WERI-Rb-1 (cell line): Measurements from ENCODE around the gene CA5A.

Experiments used
- DNase-seq: peaks from one replicate; pipeline ENCODE4 v3.0.0-alpha.2; 2020
- H3K27ac ChIP-seq: fragments of 250-450 bp; sonication (Bioruptor Pico); 2 replicates; pipeline ENCODE4 v1.5.1; 2020; ENCODE audit warnings: mild to moderate bottlenecking, moderate library complexity
- H3K27me3 ChIP-seq: fragments of 250-450 bp; sonication (Bioruptor Pico); 2 replicates; pipeline ENCODE4 v1.5.1; 2021; ENCODE audit warnings: mild to moderate bottlenecking, low read depth, moderate library complexity; ENCODE audit not compliant: insufficient read depth, severe bottlenecking
- H3K36me3 ChIP-seq: fragments of 250-450 bp; sonication (Bioruptor Pico); 2 replicates; pipeline ENCODE4 v1.5.1; 2020; ENCODE audit warnings: mild to moderate bottlenecking, moderate library complexity
- H3K4me3 ChIP-seq: 2 replicates; pipeline ENCODE4 v1.5.1; 2011; ENCODE audit warnings: low read depth, mild to moderate bottlenecking, control low read depth, low read length
- H3K9me3 ChIP-seq: fragments of 250-450 bp; sonication (Bioruptor Pico); 2 replicates; pipeline ENCODE4 v1.5.1; 2021; ENCODE audit warnings: mild to moderate bottlenecking, moderate library complexity; ENCODE audit not compliant: severe bottlenecking
- TF ChIP-seq, protein P1 (sequence below): IDR thresholded peaks from 2 replicates; pipeline ENCODE4 v1.5.1; 2011; ENCODE audit warnings: low read depth, mild to moderate bottlenecking, control low read depth, inconsistent platforms, low read length

Gene CA5A

DNA sequence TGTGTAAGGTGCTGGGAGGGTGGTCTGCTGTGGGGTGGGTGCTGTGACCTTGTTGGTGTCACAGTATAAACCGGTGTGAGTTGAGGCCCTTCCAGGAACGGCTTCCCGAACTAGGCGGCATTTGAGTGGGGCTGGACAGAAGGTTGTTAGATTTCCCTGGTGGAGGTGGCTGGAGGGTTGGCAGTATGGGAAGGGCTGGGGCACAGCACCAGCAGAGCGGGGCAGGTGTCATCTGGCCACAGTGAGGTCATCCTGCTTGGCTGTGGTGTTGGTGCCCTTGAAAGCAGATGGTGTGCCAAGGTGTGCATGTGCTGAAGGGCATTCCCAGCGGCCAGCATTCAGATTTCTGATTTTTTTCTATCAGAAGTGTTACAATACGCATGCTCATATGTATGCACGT lies 43.0 kb upstream of the CA5A start:
- no peaks in the 10 kb centered on the region for H3K9me3 ChIP-seq
- H3K27me3 ChIP-seq, result no peaks in the 10 kb centered on the region
- TF ChIP-seq, protein P1, sequence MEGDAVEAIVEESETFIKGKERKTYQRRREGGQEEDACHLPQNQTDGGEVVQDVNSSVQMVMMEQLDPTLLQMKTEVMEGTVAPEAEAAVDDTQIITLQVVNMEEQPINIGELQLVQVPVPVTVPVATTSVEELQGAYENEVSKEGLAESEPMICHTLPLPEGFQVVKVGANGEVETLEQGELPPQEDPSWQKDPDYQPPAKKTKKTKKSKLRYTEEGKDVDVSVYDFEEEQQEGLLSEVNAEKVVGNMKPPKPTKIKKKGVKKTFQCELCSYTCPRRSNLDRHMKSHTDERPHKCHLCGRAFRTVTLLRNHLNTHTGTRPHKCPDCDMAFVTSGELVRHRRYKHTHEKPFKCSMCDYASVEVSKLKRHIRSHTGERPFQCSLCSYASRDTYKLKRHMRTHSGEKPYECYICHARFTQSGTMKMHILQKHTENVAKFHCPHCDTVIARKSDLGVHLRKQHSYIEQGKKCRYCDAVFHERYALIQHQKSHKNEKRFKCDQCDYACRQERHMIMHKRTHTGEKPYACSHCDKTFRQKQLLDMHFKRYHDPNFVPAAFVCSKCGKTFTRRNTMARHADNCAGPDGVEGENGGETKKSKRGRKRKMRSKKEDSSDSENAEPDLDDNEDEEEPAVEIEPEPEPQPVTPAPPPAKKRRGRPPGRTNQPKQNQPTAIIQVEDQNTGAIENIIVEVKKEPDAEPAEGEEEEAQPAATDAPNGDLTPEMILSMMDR, result no peak
- no peak for DNase-seq
- no peaks in the 10 kb centered on the region for H3K36me3 ChIP-seq
- no peak overlapping the region for H3K27ac ChIP-seq
- no peak overlapping the region for H3K4me3 ChIP-seq

GRCh38 chr16:87978127-87978526 lies 41.8 kb upstream of the CA5A start:
- DNase-seq, result no peak
- Histone ChIP-seq H3K4me3 (no peak overlapping the region), H3K27me3 (no peaks in the 10 kb centered on the region), H3K36me3 (no peaks in the 10 kb centered on the region), H3K9me3 (no peaks in the 10 kb centered on the region), H3K27ac (no peak overlapping the region)
- TF ChIP-seq, protein P1, result no peak

GRCh38 chr16:87976665-87977064 lies 40.3 kb upstream of the CA5A start:
- Histone ChIP-seq H3K27me3 (no peaks in the 10 kb centered on the region), H3K9me3 (no peaks in the 10 kb centered on the region), H3K27ac (no peak overlapping the region), H3K4me3 (no peak overlapping the region), H3K36me3 (no peaks in the 10 kb centered on the region)
- no peak for DNase-seq
- TF ChIP-seq, protein P1, result no peak

GRCh38 chr16:87974178-87974577 lies 37.8 kb upstream of the CA5A start:
- Histone ChIP-seq H3K27me3 (no peaks in the 10 kb centered on the region), H3K9me3 (no peaks in the 10 kb centered on the region), H3K27ac (no peak overlapping the region), H3K36me3 (no peaks in the 10 kb centered on the region), H3K4me3 (no peak overlapping the region)
- TF ChIP-seq, protein P1, result no peak
- no peak for DNase-seq

DNA sequence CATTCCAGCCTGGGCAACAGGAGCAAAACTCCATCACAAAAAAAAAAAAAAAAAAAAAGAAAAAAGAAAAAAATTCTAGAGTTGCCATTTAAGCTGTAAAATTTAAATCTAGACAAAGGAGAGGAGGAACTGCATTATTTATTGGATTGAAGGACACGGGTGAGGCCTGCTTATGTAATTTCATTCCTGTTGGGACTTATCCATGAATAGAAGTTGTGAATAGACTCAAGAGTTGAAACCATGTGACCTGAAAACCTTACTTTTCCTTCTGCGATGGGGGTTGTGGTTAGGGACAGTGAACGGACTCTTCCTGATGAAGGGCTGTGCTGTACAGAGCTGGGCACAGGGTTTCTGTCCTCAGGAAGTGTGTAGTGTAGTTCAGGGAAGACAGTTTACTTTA lies 37.4 kb upstream of the CA5A start:
- H3K4me3 ChIP-seq, result no peak overlapping the region
- H3K36me3 ChIP-seq, result no peaks in the 10 kb centered on the region
- TF ChIP-seq, protein P1, result no peak
- no peaks in the 10 kb centered on the region for H3K27me3 ChIP-seq
- no peak overlapping the region for H3K27ac ChIP-seq
- DNase-seq, result no peak
- no peaks in the 10 kb centered on the region for H3K9me3 ChIP-seq

GRCh38 chr16:87971933-87972332 lies 35.6 kb upstream of the CA5A start:
- no peaks in the 10 kb centered on the region for H3K36me3 ChIP-seq
- H3K27me3 ChIP-seq, result no peaks in the 10 kb centered on the region
- no peaks in the 10 kb centered on the region for H3K9me3 ChIP-seq
- no peak overlapping the region for H3K27ac ChIP-seq
- H3K4me3 ChIP-seq, result no peak overlapping the region
- TF ChIP-seq, protein P1, result no peak
- no peak for DNase-seq
